Right lobe of liver (tissue), 6 donors: Measurements from ENCODE around the gene OLIG2. TPM values are rescaled to one million over a fixed set of nuclear protein-coding genes. Genes with fewer than 3 reads are reported as not detected.

Experiments
- ATAC-seq, 4 donors: fragments of 200-7000 bp; cut with Tn5 transposase; one replicate each; pipeline ENCODE4 v1.9.1; 2020; ENCODE audit warnings: mild to moderate bottlenecking in 4 of 4, moderate library complexity in 4 of 4
- DNase-seq, 3 donors: peaks; one replicate each; pipeline ENCODE4 v3.0.0-alpha.2; 2020
- H3K27ac ChIP-seq, 3 donors: fragments of 200-600 bp; one replicate each; pipeline ENCODE4 v1.8.0; 2022
- H3K27me3 ChIP-seq, 2 donors: fragments of 200-600 bp; one replicate each; pipeline ENCODE4 v1.8.0; 2022
- H3K36me3 ChIP-seq, 4 donors: fragments of 200-600 bp; sonication (generic) in 1 of 4; one replicate each; pipeline versions ENCODE4 v1.5.1 to v1.8.0; 2017 to 2022; ENCODE audit warnings: control low read depth in 1 of 4
- H3K4me1 ChIP-seq, 4 donors: fragments of 200-600 bp; sonication (generic) in 1 of 4; one replicate each; pipeline versions ENCODE4 v1.5.1 to v1.8.0; 2017 to 2022; ENCODE audit warnings: control low read depth in 1 of 4
- H3K4me3 ChIP-seq, 3 donors: fragments of 200-600 bp; one replicate each; pipeline ENCODE4 v1.8.0; 2022
- H3K9me3 ChIP-seq, 4 donors: fragments of 200-600 bp; sonication (generic) in 1 of 4; one replicate each; pipeline versions ENCODE4 v1.5.1 to v1.8.0; 2017 to 2022; ENCODE audit warnings: control low read depth in 1 of 4
- CTCF ChIP-seq, 4 donors: fragments of 200-600 bp in 3 of 4; fragments of 450-650 bp in 1 of 4; IDR thresholded peaks; one replicate each; pipeline versions ENCODE4 v1.5.1 to v1.8.0; 2016 to 2022; ENCODE audit warnings: antibody characterized with exemption in 4 of 4, mild to moderate bottlenecking in 2 of 4
- POLR2A ChIP-seq: fragments of 450-650 bp; IDR thresholded peaks from one replicate; pipeline ENCODE4 v1.6.1; 2017; ENCODE audit warnings: antibody characterized with exemption, mild to moderate bottlenecking
- WGBS: methylation state at CpG from one replicate; pipeline ENCODE4 v1.1.6; 2018; ENCODE audit warnings: low coverage, low lambda C conversion rate; ENCODE audit not compliant: insufficient coverage; ENCODE audit errors: missing lambda C conversion rate; 5-methylcytosine and 5-hydroxymethylcytosine counted together
- intact Hi-C, 2 donors: fragments of 100-400 bp; cut with DNase I; formaldehyde crosslinking; loops; one replicate each; pipeline versions ENCODE4 v1.11.2 to v1.14.1; 2022
- total RNA-seq, 6 experiments: library from RNA; depleted of rRNA in 2 of 6; stranded (reverse); fragments of >200 nt in 2 of 6; fragmentation: NEBNext Ultra II Directional in 3 of 6; extraction: Animal tissue kit (Norgen Biotek cat#: 25700) in 3 of 6; gene quantifications; one replicate each; pipeline versions ENCODE4 v1.1.0 to v1.2.4, GENCODE V29; 2016 to 2023
- donor health status: DM: no; HTN: yes; CAD: no.
- donor health status: DM: no; HTN: no; CAD: no.
- donor health status: DM: no; HTN: no; CAD: no.
- donor health status: DM: no; HTN: yes; CAD: no.
- donor health status: DM: no; HTN: yes; CAD: no.

OLIG2 gene
- total RNA-seq, 6 experiments from 2014 or later: not detected

GRCh38 chr21:33039536-33039935, 13.8 kb downstream of the OLIG2 start:
- no peak for DNase-seq

GRCh38 chr21:33040215-33040614, 14.5 kb downstream of the OLIG2 start:
- ATAC-seq: no peak
- TF ChIP-seq POLR2A (no peak), CTCF (IDR thresholded peaks at IDR 0.05) (no peak)
- no peak for DNase-seq
- Histone ChIP-seq H3K36me3 (no peaks in the 10 kb centered on the region), H3K9me3 (no peaks in the 10 kb centered on the region), H3K27ac (no peak overlapping the region), H3K4me1 (no peaks in the 10 kb centered on the region), H3K4me3 (no peak overlapping the region), H3K27me3 (no peaks in the 10 kb centered on the region)
- intact Hi-C loops: no loop called here
- WGBS: 75% methylated on average over 3 of the region's 3 CpGs

More at GRCh38 chr21:33039536-33039935, 13.8 kb downstream of the OLIG2 start:
- Histone ChIP-seq H3K27ac (no peak overlapping the region), H3K36me3 (no peaks in the 10 kb centered on the region), H3K9me3 (no peaks in the 10 kb centered on the region), H3K4me3 (no peak overlapping the region), H3K4me1 (no peaks in the 10 kb centered on the region), H3K27me3 (no peaks in the 10 kb centered on the region)
- intact Hi-C loops: no loop called here
- no CpG with 5 or more reads among the region's 7 CpGs for WGBS
- TF ChIP-seq CTCF (IDR thresholded peaks at IDR 0.05): no peak
- TF ChIP-seq POLR2A: no peak
- no peak for ATAC-seq

- Histone ChIP-seq H3K27ac (no peak overlapping the region), H3K36me3 (no peaks in the 10 kb centered on the region), H3K27me3 (no peaks in the 10 kb centered on the region), H3K9me3 (no peaks in the 10 kb centered on the region), H3K4me3 (no peak overlapping the region), H3K4me1 (no peaks in the 10 kb centered on the region)
- ATAC-seq (no peak), DNase-seq (no peak)
- intact Hi-C loops: no loop called here
- TF ChIP-seq CTCF (IDR thresholded peaks at IDR 0.05) (no peak), POLR2A (no peak)
- 25% methylated on average over 2 of the region's 2 CpGs for WGBS
These were observed 16.2 kb downstream of the OLIG2 start for GRCh38 chr21:33041981-33042380.

- Histone ChIP-seq H3K27me3 (no peaks in the 10 kb centered on the region), H3K27ac (no peak overlapping the region), H3K9me3 (no peaks in the 10 kb centered on the region), H3K36me3 (no peaks in the 10 kb centered on the region), H3K4me3 (no peak overlapping the region), H3K4me1 (no peaks in the 10 kb centered on the region)
- DNase-seq: no peak
- intact Hi-C loops: no loop called here
- ATAC-seq: no peak
- TF ChIP-seq POLR2A (no peak), CTCF (IDR thresholded peaks at IDR 0.05) (no peak)
- WGBS: 35% methylated on average over 4 of the region's 4 CpGs
These were observed 17.1 kb downstream of the OLIG2 start for GRCh38 chr21:33042812-33043211.

GRCh38 chr21:33046455-33046854, 20.7 kb downstream of the OLIG2 start:
- no peak for DNase-seq
- no peaks in the 10 kb centered on the region for H3K36me3 ChIP-seq
- no peaks in the 10 kb centered on the region for H3K27me3 ChIP-seq
- TF ChIP-seq POLR2A: no peak
- no peak for TF ChIP-seq CTCF (IDR thresholded peaks at IDR 0.05)
- no peaks in the 10 kb centered on the region for H3K9me3 ChIP-seq
- no peak for ATAC-seq
- 60% methylated on average over 8 of the region's 8 CpGs for WGBS
- intact Hi-C loops: no loop called here
- H3K4me1 ChIP-seq: no peaks in the 10 kb centered on the region
- no peak overlapping the region for H3K4me3 ChIP-seq
- H3K27ac ChIP-seq: no peak overlapping the region
